DMS79 treated with DMSO at 0.1 percent for 48 hours (cell line): ENCODE results near the gene RAD50.

Experiments
- DNase-seq: peaks from one replicate; lab custom pipeline; 2025; lab: John Stamatoyannopoulos, UW

The RAD50 gene

DNA sequence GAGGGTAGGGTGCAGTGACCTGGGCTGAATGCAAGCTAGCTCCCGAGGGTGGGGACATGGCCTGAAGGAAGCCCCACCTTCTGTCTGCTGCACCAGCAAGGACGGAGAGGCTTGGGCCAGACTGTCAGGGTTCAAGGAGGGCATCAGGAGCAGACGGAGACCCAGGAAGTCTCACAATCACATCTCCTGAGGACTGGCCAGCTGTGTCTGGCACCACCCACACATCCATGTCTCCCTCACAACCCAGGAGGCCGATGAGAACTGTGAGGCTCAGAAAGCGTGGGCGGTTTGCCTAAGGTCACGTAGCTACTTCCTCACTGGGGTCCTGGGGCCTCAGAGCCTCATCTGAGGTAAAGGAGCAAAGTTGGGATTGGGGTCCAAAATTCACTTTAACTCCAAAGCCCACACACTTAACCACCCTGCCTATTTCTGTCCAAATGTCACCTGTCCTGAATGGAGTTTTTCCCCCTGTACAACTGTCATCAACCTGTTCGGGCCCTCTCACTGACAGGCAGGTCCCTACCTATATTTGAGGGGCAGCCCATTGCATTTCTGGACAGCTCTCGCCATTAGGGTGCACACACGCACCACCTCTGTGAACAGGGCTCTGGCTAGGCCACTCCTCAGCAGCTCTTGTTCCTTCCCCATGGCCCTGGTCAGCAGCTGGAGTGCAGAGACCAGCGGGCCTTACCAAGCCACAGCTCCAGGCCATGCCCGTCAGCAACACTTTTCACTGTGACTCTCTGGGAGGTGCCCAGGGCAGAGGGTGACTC is 104.6 kb downstream of the RAD50 start:
- no peak for DNase-seq

DNA sequence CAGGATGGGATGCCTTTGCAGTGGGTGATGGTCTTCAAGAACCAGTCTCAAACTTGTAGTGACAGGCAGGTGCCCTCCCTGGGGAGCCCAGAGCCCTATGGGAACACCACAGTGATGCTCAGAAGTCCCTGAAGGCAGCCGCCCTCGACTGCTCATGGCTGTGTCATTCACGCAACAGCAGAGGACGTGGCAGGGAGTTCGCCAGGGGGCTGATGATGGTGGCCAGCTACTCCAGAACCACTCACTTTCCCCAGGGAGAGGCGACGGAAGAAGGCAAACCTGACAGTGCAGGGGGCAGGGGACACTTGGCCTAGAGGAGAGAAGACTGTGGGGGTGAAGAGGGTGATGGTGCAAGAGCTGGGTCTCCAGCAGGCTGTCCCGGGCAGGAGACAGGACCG is 105.2 kb downstream of the RAD50 start:
- DNase-seq = no peak

DNA sequence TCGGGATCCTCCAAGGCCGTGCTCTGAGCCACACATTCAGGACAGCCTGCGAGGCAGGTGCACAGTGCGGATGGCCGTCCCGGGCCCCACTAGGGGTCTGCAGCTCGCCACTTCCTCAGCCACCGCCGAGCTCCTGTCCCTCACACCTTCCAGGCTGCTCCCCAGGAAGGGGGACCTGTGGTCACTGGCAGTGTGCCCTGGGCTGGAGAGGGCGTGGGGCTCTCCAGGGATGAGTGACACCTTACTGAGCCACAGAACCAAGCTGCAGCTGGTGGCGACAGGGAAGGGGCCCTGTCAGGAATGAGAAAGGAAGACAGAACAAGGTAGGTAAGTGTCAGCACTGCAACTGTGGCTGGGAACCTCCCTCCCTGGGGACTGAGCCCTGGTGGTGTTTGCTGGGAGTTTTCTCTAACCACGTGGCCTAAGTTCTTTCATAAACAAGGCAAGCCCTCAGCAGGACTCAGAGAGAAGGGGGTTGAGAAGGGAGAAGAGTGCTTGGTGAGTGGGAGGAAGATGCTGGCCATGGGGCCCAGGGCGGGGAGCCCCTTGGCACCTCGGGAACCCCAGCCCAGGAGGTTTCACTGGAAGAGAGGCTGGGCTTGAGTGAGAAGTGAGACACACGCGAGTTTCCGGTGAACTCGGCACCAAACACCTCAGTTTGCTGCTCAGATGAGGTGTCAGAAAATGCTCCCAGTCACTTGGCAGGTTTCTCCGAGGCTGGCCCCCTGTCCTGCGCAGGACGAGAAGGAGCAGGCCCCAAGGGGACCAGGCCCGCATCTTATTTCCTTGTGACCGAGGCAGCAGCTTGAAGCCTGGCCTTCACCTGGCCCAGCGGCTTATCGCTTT is 106.4 kb downstream of the RAD50 start:
- DNase-seq = no peak

DNA sequence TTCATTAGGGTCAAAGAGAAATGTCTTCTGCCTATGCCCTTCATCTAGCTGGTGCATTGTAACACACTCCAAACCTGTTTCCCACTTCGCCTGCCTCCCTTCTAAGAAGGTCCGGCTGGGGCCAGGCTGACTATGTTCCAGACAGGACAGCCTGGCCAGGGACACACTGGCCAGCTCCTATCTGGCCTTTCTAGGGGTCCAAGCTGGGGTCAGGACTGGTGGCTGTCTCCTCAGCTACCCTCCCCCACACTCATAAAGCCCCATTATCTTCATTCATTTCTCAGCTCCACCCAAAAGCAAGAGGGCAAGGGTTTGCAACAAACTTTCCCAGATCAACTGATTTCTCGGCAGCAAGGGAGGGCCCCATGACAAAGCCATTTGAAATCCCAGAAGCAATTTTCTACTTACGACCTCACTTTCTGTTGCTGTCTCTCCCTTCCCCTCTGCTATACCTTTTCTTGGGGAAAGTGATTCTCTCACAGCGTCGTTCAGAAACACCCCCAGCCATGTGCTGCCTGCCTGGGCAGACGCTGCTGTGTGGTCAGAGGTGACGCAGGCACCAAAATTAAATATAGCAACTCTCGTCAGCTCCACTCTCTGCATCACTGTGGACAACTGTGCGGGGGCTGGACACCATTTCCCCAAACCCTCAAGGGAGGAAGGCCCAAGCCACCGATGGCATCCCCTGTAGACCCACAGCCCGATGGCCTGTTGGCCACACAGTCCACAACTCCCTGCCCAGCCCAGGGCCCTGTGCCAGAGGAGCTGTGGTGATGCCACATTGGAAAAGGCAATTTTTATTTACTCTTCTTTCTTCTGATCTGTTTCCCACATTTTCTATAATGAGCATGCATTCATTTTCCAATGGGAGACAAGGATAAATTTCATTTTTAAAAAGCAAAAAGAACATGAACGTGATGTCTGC is 107.3 kb downstream of the RAD50 start:
- no peak for DNase-seq

DNA sequence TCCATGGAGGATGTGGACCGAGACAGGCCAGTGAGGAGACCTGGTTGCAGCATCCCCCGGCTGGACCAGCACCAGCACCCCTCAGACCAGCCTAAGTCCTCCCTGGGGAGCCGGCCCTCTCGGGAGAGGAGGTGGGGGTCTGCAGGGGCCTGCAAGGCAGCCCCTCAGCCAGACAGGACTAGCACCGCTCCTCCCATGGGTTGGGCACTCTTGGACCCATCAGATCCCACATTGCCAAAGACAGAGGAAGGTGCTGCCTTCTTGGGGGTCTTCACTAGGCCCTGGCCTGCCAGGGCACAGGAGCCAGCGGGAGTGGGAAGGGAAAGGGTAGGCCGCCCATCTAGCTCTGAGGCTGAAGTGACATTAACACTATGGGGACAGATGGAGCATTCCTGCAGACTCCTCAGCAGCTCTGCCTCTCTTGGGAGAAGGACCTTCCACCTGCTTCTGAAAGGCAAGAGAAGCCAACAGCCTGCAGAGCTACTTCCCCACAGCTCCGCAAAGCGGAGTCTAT is 108.0 kb downstream of the RAD50 start:
- DNase-seq = no peak

DNA sequence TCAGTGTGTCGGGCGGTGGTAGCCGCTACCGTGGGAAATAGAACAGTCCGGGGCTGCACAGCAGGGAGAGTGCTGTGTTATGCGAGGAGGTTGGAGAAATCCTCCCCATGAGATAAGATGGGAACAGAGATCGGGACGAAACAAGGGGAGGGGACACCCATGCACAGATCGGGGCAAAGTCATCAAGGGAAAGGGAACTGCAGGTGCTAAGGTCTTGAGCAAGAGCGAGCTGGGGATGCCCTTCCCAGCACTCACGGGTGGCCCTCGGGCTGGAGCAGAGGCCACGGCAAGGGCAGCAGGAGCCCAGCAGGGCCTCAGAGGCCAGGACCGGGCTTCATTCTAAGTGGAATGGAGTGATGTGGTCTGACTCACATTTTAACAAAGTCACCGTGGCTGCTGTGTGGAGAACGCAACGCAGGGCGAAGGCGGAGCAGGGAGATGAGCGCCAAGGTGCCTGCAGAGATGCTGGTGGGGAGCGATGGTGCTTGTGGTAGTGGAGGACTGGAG is 108.8 kb downstream of the RAD50 start:
- DNase-seq = no peak

DNA sequence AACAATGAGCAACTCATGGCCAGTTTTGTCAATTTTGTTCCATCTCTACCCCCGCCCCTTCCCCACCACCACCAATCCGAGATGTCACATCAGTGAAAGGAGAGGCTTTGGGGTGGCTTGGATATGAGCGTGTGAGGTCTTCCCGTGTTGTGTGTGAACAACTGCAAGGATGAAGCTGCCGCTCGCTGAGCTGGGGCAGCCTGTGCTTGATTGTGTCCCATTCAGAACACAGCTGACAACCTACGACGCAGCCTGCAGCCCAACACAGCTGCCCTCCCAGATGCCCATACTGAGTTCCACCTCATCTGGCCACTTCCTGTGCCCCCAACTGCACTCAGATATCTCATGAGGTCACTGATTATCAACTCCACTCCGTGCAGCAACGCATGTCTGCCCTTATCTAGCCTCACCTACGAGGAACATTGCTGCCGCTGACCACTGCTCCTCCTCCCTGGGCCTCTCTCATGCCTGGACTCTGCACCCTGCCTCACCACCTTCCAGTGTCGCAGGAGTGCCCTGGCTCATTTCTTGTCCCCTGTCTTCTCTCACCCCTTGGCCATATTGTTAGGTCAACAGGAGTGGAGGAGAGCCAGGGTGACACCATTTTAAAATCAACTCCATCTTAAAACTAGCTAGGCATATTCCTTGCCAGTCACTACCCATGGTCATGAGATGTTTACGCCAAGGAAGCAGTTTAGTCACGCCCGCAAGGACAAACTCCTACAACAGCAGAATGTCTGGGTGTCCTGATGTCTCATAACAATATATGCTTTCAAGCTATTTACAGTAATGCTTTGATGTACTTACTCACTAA is 109.7 kb downstream of the RAD50 start:
- DNase-seq = no peak

DNA sequence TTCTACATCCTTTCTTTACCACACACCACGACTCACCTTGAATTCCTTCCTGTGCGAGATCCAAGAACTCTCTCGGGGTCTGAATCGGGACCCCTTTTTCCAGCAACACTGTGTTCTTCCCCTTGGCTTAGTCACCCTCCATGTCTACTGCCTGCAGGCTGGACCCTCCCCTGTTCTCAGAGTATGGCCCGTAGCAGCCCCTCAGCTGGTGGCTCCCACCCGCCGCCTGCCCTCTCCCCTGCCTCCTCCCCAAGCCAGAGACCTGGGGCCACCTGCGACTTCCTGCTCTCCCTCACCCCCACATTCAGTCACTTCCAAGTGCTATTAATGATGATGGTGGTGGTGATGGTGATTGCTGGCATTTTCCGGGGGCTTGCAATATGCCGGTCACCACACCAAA is 110.5 kb downstream of the RAD50 start:
- no peak for DNase-seq

DNA sequence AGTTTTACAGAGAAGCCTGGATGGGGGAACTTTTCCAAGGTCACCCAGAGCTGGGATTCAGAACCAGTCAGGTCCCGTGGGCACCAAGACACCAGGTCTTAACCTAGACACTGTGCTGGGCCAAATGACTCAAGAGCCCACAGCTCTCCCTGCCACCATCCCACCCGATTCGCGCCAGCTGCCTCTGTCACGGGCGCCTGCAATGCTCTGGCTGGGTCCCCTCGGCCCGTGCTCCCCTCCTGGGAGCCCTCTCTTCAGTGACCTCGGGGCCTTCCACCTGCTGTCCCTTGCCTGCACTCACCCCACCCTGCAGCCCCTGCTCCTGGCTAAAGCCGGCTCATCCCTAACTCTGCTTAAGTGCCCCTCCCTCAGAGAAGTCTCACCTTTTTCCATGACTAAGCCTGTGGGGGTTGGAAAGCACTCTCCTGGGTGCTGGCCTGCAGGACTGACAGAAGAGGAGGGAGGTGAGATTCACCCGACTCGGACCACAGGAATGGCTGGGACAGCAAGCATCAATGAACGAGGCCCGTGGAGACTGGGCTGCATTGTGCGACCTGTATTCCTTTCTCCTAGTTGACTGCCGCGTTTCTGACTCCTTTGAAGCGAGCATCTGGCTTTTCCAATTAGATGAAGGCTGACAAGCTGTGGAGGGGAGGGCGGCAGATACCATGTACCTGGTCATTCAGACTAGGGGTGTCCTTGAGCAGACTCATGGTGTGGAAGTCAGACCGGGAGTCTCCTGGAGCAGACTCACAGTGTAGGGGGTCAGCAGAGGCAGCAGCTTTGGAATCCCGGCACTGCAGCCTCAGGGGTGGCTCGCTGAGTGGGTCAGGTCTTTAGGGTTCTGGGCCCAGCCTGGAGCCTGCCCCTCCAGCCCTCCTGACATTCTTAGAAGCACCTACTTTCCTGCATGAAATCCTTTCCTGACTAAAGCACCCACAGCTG is 111.3 kb downstream of the RAD50 start:
- no peak for DNase-seq

DNA sequence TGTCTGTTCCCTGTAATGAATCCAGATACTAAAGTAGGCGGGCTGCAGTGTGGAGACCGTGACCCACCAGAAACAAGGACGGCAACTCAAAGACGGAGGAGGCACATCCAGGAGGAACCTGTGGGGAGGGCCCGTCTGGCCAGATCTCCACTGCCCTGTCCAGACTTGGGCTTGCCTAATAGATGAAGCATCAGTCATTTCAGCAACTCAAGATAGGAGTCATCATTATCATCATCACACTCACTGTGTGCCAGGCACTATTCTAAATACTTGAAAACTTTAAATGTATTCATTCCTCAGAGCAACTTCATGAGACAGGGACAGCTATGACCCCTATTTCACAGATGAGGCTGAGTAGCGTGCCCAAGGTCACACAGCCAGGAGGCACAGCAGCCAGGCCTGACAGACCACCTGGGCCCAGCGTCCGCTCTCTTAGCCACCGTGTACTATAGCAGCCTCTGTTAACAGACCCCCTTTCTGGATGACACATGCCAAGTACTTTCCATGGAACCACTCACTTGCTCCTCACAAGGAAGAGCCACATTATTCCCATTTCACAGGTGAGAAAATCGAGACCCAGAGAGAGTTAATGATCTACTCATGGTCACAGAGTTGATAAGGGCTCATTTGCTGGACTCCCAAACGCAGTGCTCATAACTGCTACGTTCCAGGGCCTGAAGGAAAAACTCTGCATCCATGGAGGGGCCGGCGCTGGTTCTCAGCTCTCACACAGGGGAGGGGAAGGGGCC is 112.1 kb downstream of the RAD50 start:
- no peak for DNase-seq

DNA sequence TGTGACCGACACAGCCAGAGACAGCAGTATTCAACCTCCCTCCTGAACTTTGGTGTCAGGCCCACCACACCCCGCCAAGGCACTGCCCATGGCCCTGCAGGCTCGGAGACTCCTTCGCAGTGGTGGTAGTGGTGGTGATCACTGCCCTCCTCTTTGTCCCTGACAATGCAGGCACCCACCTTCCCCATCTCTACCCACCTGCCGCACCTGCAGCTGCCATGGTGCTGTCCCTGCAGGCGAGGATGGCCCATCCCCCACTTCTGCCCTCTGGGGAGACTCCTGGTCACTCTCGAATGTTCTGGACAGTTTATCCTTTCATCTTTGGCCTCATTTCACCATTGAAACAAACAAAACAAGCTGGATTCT is 112.7 kb downstream of the RAD50 start:
- DNase-seq = no peak

DNA sequence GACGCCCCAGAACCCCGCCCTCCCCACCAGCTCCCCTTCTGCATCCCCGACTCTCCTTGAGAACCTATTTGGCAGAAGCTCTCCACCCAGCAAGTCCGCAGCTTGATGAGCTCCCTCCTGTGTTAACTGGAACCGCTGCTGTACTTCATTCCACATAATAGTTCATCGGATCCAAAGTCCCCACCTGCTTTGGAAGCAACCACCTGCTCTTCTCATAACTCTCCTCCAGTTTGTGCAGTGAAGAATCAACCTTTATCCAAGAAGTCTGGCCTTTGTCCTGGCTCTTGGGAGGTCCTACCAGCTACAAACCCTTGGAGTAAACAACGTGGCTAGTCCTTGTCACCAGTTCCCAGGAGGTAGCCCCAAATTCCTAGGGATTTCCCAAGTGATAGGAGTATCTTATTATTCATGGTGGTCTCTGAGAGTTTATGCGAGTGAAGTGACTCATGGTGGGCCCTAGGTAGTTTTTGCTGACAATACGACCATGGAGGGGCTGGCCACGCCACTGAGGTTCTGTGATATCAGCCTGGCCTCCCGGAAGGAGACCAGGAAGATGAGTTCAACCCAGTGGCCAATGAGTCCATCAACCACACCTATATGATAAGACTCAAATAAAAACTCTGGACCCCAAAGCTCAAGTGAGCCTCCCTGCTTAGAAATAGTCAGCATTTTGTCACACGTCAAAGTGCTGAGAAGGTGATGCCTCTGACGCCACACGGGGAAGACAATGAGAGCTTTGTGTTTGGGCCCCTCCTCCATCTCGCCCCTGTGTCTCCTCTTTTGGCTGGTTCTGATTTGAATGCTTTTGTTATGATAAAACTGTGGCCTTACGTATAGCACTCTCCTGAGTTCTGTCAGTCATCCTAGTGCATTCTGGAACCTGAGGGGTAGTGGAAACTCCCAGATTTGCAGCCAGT is 113.4 kb downstream of the RAD50 start:
- no peak for DNase-seq

DNA sequence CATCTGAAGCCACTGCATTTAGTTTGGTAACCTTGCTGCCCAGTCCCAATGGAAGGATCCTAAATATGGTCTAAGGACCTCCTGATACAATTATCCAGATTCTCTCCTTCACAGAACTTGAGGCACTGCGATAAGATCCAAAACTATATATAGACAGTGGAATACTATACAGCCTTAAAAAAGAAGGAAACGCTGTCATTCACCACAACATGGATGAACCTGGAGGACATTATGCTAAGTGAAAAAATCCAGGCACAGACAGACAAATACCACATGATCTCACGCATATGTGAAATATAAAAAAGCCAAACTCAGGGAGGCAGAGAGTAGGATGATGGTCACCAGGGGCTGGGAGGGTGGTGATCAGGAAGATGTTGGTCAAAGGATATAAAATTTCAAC is 114.2 kb downstream of the RAD50 start:
- no peak for DNase-seq

DNA sequence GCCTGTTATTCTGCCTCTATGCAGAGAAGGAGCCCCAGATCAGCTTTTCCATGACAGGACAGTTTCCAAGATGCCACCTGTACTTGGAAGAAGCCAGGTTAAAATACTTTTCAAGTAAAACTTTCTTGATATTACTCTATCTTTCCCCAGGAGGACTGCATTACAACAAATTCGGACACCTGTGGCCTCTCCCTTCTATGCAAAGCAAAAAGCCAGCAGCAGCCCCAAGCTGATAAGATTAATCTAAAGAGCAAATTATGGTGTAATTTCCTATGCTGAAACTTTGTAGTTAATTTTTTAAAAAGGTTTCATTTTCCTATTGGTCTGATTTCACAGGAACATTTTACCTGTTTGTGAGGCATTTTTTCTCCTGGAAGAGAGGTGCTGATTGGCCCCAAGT is 116.7 kb downstream of the RAD50 start:
- DNase-seq = no peak

DNA sequence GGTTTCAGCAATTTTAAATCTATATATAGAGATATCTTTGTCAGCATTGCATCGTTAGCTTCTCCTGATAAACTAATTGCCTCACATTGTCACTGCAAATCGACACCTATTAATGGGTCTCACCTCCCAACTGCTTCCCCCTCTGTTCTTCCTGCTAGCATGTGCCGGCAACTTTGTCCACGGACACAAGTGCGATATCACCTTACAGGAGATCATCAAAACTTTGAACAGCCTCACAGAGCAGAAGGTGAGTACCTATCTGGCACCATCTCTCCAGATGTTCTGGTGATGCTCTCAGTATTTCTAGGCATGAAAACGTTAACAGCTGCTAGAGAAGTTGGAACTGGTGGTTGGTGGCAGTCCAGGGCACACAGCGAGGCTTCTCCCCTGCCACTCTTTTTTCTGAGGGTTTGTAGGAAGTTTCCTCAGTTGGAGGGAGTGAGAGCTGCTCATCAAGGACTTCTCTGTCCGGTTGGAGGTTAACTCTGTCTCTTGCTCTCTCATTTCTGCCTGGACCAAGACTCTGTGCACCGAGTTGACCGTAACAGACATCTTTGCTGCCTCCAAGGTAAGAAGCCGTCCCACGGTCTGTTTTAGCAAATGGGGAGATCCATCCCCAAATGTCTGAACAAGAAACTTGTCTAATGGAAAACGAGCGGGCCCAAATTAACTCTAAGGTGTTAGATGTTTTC is 117.3 kb downstream of the RAD50 start, which contains the start of gene IL4:
TSS of gene IL4 (plus strand) at position 51 of the 692 bp plus-strand sequence. CDS start at position 113, 62 bp downstream.
- DNase-seq = no peak

DNA sequence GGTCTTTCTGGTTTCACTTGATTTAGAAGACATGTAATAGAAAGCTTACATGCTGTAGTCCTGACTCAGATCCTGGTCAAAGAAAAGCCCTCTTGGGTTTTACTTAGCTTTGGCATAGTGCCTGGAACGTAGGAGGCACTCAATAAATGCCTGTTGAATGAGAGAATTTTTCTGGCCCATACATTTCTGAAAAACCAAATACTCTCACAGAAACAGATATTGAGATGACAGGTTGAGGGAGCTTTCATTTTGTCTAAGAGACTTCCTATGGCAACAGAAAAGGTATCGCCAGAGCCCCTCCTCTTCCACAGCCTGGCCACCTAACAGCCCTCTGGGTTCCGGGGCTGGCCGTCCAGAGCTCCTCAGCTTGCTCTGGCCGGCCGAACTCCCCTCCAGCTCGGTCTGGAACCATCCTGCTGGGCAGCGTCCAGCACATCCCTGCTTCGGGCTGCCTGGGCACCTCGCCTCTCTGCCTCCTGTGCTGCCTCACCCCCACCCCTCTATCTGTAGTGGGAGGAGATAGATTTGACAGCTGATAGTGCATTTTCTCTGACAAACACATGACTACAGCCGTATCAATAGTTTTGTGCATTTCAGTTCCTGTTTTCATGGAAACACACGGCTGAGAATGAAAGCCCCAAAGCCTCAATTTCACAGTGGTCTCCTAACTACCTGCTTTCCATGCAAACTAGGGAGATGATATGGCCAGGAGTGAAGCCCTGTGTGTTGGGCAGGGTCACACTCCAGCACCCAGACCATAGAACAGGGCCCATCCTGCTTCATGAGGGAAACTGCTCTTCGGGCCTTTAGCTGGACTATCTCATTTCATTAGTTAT is 118.1 kb downstream of the RAD50 start:
- no peak for DNase-seq
